HG03066 (cell line): ENCODE data around the gene BRPF3.

ENCODE experiments used
- ATAC-seq: cut with Tn5 transposase; IDR thresholded peaks from one replicate; pipeline ENCODE4 v1.9.1; 2021; ENCODE audit warnings: low read depth; ENCODE audit not compliant: unreplicated experiment

BRPF3 gene

DNA sequence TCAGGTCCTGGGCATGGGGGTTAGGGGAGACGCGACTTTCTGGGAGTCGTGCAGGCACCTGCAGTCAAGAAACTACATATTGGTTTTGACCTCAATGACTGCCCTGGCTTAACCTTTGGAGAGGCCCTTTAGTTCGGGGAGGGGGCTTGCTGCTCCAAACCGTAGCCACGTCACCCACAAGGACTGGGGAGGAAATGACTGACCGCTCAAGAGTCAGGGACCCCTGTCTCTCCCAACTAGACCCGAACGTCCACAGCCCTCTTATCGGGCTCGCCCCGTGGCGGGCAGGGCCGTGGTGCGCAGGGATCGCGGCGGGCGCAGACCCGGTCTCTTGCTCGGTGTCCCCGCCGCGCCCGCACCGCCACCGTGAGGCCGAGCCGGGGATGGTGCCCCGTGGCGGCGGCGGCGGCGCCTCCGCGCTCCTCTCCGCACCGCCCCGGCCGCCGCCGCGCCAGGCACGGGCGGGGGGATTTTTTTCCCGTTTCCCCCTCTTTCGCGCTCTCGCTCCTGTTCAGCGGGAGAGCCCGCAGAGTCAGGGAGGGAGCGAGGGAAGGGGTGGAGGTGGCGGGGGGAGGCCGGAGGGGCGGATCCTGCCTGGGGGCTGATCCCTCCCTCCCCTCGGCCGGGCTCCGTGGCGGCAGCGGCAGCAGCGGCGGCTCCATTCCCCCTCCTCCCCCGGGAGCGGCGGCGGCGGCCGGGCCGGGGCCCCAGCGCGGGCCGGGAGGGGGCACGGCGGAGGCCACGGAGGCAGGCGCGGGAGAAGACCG, at the start of gene BRPF3:
Gene BRPF3, plus strand, starts transcription at position 632 of the 767 bp plus-strand sequence. CDS start 3,579 bp downstream, outside the sequence.
- ATAC-seq, result peak; percentile 59

DNA sequence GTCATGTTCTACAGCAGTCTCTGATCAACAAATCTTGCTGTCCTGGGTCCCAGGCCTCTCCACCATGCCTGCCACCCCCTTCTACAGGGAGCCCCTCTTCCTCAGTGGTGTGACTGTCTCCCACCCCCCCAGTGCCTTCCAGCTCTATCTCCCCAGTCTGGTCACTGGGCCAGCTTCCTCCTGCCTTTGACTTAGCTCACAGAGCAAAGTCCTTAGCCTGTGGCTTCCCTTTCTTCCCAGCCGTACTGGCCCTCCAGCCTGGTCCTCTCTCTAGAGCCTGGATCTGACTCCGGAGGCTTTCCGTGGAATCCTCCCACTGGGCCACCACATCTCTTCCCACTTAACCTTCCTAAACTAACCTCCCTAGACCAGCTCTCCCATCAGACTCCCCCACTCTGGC, 49.2 kb upstream of the BRPF3 start:
- no peak for ATAC-seq

DNA sequence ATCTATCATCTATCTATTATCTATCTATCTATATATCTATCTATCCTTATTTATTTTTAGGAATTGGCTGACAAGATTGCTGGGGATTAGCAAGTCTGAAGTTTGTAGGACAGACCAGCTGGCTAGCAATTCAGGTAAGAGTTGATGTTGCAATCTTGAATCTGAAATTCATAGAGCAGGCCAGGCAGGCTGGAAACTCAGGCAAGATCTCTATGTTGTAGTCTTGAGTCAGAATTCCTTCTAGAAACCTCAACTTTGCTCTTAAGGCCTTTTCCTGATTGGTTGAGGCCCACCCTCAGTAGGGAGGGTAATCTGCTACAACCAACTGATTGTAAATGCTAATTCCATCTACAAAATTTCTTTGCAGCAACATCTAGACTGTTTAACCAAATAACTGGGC, 47.1 kb upstream of the BRPF3 start:
- ATAC-seq, result no peak

DNA sequence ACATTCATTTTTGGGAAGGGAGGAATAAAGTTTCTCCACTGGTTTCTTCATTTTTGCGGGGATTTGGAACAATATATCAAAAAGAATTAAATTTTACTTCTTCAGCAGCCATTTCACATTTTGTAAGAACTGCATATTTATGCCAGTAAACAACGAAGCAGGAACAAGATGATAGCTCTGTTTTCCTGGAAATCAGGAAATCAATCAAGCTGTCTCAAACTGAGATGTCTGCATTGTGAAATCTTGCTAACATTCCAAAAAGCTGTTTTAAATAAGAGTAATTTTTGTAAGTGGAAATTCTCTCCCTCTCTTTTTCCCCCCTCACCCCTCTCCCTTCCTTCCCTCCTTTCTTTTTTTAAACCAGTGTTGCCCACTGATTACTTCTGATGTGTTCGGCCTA, 46.3 kb upstream of the BRPF3 start:
- no peak for ATAC-seq

DNA sequence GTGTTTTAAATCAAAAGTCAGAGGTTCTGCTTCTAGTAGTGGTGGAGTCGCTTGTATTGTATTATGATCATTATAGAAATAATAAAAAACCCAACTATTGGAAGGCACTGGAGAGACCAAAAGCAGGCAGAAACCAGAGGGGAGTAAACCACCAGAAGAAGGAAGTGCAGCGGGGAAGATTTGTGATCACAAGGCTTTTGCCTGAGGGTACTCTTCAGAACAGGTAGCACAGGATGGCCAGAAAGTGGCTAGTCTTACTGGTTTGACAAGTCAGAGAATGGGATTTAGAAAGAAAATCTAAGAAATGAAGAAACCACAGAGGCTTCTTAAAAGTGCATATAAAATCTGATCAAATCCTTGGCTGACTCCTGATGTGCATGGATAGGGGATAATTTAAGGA, 42.3 kb upstream of the BRPF3 start:
- ATAC-seq, result no peak

DNA sequence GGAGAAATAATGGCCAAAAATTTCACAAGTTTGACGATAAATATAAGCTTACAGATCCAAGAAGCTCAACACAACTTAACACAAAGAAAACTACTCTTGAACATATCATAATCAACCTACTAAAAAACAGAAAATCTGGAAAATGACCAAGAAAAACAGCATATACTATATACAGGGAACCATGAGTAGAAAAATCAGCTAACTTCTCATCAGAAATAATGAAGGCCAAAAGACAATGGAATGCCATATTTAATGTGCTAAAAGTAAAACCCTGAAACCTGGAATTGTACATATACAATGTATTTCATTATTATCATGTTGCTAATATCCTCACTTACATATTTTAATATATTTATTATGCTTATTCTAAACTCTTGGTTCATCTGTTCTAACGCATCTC, 40.9 kb upstream of the BRPF3 start:
- ATAC-seq, result no peak

DNA sequence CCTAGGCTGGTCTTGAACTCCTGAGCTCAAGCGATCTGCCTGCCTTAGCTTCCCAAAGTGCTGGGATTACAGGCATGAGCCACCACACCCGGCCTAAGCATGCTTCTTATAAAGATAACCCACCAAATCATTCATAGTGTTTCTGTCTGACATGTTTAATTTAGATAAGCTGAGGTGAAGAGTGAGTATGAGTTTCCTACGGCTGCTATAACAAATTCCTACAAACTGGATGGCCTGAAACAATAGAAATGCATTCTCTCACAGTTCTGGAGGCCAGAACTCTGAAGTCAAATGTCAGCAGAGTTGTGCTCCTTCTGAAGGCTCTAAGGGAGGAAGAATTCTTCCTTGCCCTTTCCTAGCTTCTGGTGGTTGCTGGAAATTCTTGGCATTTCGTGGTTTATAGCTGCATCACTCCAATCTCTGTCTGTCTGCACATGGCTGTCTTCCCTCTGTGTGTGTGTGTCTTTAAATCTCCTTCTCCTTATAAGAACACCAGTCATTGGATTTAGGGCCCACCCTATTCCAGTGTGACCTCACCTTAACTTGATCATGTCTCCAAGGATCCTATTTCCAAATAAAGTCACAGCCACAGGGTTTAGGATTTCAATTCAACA, 36.3 kb upstream of the BRPF3 start:
- ATAC-seq, result no peak

DNA sequence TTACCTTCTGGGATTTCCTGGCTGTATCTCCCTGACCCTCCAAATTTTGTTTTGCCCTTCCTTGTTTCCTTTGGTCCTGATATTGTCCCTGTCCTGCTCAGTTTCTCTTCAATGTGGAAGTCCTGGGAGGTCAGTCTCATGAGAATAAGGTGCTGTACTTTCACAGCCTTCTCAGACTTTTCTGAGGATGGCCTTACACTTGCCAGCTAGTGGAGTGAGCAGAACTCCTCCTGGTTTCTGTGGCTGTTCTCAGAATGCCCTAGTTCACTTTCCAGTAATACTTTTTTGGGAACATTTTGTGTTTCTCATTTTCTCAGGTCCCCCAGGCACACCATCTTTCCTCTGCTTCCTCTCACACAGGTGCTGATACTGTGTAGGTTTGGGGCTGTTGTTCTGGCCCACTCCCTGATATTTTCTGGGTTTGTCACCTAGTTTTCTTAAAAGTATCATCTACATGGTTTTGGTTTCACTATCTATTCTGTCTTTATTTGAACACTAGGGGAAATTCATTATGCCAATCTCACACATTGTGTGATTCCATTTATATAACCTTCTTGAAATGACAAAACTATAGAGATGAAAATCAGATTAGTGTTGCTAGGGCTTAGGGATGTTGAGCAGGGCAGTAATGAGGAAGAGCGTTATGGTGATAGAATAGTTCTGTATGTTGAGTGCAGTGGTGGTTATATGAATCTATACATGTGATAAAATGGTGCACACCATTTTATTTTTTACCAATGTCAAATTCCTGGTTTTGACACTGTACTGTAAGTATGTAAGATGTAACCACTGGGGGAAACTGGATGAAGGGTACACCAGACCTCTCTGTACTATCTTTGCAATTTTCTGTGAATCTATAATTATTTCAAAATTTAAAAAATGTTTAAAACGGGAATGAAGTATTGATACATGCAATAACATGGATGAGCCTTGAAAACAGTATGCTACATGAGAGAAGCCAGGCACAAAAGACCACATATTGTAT, 27.2 kb upstream of the BRPF3 start:
- ATAC-seq, result no peak

DNA sequence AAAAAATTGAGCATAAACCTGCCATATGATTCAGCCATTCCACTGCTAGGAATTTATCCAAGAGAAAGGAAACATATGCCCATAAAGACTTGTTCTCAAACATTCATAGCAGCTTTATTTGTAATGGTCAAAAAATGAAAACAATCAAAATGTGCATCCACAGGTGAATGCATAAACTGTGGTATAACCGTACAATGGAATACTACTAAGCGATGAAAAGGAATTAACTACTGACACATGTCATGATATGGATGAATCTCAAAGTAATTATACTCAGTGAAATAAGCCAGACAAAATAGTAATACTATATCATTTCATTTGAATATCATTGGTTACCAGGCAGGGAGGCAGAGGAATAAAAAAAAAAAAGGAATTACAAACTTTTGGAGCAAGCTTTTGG, 25.8 kb upstream of the BRPF3 start:
- no peak for ATAC-seq

DNA sequence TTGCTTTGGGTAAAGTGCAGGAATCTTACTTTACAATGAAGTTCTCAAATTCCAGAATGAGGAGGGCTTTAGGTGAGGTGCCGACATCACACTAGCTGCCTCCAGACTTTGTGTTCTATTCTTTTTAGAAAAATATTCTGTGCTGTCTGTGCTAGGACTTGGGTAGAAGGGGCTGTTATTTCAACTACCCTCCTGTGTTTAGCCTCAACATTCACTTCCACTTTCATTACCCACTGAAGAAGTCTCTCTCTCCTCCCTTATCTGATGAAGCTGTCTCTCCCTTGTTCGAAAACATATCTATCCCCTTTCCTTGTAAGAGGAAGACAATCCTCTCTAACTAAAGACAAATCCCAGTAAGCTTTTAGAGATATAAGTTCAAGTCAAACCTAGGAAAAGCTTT, 25.0 kb upstream of the BRPF3 start:
- no peak for ATAC-seq

DNA sequence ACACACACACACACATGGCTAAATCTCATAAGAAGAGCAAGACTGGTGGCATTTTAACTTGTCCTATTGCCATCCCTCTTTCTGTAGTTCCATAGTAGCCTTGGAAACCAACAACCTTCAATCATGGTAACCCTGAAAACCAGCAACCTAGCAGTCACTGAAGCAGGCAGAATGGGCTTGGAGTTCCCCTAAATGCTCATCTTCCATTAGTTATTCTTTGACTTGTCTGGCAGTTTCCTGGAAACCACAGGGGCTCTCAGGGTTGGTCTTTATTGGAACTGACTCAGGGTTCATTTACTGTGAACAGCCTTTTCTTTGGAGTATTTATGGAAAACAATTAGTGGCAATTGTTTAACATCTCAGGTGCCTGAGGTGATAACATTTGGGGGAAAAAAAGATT, 19.4 kb upstream of the BRPF3 start:
- ATAC-seq, result no peak

DNA sequence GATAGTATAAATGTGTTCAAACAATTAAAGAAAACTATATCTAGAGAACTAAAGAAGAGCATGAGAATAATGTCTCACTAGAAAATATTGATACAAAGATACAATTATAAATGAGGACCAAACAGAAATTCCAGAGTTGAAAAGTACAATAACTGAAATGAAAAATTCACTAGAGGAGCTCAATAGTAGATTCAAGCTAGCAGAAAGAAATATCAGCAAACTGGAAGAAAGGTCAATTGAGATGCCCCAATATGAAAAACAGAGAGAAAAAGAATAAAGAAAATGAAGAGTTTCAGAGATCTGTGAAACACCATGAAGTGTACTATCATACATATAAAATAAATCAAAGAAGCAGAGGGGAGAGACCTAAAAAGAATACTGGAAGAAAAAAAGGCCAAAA, 18.0 kb upstream of the BRPF3 start:
- no peak for ATAC-seq

DNA sequence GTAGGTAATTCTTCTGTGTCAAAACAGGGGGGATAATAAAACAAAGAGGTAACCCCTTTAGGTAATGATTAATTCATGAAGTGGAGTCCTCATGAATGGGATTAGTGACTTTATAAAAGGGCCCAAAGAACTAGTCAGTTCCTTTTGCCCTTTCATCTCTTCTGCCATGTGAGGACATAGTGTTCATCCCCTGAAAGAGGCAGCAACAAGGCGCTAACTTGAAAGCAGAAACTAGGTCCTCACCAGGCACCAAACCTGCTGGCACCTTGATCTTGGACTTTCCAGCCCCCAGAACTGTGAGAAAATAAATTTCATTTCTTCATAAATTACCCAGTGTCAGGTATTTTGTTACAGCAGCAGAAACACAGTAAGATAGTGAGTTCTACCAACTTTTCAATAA, 16.4 kb upstream of the BRPF3 start:
- no peak for ATAC-seq

DNA sequence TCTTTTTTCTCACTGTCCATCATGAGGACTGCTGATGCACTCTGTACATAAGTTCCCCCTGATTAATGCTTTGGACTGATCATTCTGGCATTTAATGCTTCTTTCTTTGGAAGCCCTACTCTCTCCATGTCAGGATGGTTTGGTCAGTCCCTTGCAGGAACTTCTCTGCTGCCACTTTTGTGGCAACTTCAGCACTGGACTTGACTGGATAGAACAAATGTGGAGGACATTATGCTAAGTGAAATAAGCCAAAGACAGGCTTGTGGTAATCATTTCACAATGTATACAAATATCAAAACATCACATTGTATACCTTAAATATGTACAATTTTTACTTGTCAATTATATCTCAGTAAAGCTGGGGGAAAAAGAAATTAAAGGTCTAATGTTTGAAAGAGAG, 12.2 kb upstream of the BRPF3 start:
- ATAC-seq, result no peak

DNA sequence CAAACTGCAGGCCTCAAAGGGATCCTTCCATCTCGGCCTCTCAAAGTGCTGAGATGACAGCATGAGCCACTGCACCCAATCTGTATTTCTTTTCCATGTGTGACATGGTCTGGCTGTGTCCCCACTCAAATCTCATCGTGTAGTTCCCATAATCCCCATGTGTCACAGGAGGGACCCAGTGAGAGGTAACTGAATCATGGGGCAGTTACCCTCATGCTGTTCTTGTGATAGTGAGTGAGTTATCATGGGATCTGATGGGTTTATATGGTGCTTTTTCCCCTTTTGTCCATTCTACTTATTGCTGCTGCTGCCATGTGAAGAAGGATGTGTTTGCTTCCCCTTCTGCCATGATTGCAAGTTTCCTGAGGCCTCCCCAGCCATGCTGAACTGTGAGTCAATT, 10.3 kb upstream of the BRPF3 start:
- no peak for ATAC-seq

DNA sequence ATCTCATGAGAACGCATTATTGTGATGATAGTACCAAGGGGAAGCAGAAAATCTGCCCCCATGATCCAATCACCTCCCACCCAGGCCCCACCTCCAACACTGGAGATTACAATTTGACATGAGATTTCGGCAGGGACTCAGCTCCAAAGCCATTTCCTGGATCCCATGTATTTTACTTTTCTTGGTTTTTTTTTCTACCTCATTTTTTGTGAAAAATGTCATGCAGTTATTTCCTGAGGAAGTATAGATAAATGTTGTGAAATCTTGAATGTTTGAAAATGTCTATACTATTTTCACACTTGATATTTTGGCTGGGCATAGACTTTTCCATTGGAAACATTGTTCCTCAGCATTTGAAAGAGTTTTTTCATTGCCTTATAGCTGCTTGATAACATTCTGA, 9.1 kb upstream of the BRPF3 start:
- no peak for ATAC-seq

DNA sequence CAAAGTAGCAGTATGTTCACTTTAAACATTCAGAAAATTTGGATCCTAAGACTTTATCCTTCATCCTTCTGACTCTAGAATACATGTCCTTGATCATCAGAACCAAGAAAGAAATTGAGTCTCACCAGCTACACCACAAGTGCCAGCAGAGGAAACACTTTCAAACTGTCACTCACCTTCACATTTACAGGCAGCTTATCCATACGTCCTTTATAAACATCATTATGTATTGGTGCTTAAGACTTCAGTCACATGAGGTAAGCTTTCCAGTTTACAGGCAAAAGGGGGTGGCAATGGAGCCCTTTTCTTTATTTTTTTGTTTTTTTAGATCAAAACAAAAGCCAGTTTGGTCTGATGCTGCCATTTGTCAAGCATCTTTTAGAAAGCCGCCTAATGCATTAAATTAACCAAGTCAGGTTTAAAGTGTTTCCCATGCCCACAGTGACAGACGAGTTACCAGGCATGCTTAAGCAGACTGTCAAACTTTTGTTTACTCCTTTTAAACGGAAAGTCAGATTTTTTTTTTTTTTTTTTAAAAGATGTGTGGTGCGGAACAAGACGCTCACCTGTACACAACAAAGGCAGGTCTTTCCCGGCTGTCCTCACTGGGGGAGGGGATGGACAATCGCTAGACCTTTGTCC, 952 bp upstream of the BRPF3 start:
- no peak for ATAC-seq

DNA sequence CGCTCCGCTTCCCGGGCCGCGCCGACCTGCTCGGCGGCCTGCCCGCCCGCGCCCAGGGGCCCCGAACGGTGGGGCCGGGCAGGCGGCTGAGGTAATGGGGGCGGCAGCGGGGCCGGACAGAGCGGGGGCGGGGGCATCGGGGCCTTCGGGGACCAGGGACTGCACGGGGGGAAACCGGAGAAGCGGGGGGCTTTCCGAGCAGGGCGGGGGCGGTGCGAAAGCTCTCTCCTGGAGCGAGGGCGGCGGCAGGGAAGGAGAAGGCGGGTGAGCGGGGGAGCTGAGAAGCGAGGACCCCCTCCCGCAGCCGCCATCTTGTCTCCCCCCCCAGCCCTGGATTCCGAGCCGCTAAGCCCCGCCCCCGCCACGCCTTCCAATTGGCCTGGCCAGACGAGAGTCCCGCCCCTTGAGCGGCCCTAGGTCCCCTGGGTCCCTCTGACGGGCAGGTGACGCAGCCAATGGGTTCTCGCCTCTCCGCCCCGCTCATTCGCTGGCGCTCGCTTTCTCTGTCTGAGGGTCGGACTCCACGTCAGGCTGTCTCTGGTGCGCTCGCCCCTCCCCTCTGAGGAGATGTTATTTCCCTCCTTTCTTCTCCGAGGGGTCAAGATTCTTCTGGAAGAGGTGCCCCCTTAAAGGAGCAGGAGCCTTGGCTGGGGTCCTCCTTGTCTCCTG, 470 bp downstream of the BRPF3 start:
- peak; percentile 86 for ATAC-seq

DNA sequence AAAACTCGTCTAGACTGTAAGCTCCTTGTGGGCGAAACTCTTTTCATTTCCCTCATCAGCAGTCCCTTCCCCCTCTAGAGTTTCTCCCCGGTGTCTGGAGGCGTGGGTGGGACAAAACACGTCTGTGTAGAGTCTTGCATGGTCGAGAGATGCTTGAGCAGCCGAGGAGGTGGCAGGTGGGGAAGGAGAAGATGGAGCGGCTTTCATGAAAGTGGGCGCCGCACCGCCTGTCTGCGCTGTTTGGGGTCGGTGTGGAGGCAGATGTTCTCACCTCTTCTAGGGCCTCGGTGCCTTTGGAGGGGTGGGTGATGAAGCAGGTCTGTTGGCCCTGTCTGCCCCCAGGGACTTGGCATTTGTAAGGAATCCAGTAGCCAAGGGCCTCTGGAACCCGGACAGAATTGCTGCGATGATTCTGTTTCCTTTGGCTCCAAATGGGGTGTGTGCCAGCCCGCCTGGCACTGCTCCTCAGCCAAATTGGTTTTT, 1.2 kb downstream of the BRPF3 start:
- ATAC-seq, result no peak

DNA sequence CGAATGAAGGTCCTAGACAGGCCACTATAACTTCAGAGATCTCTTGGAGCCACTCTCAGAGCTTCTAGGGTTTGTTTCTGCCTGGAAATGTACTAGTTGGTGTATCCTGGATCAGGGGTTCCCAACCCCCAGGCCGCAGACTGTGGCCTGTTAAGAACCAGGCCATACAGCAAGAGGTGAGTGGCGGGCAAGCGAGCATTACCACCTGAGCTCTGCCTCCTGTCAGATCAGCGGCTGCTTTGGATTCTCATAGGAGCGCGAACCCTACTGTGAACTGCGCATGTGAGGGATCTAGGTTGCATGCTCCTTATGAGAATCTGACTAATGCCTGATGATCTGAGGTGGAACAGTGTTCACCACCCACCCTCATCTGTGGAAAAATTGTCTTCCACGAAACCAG, 2.4 kb downstream of the BRPF3 start:
- ATAC-seq, result no peak
